NB4 (cell line): Measurements from ENCODE around the gene COL6A2.
"Not testable (repeated sequence)": the region's sequence is repeated elsewhere in the genome, so short reads cannot be mapped to it uniquely, and the experiment has no call there.

Source experiments
- DNase-seq: peaks from one replicate; pipeline ENCODE4 v3.0.0; 2010; ENCODE audit warnings: low read depth
- H3K4me3 ChIP-seq: one replicate; pipeline ENCODE4 v1.5.1; 2011; ENCODE audit warnings: mild to moderate bottlenecking, low read depth, low read length, moderate library complexity
- MYC ChIP-seq: IDR thresholded peaks from 2 replicates; pipeline ENCODE4 v1.6.1; 2011; ENCODE audit warnings: low read depth, low read length
- POLR2A ChIP-seq: IDR thresholded peaks from 2 replicates; pipeline ENCODE4 v1.6.1; 2011; ENCODE audit warnings: mild to moderate bottlenecking; ENCODE audit not compliant: insufficient read length; ENCODE audit errors: extremely low read depth
- TF ChIP-seq, protein P1 (sequence below): IDR thresholded peaks from one replicate; pipeline ENCODE4 v1.5.1; 2012; ENCODE audit warnings: low read depth, low read length
- TF ChIP-seq, protein P2 (sequence below): IDR thresholded peaks from 2 replicates; pipeline ENCODE4 v1.6.1; 2011; ENCODE audit warnings: low read depth, low read length

The COL6A2 gene

GRCh38 chr21:46056450-46056903, 41.4 kb upstream of the COL6A2 start:
- TF ChIP-seq, protein P1, sequence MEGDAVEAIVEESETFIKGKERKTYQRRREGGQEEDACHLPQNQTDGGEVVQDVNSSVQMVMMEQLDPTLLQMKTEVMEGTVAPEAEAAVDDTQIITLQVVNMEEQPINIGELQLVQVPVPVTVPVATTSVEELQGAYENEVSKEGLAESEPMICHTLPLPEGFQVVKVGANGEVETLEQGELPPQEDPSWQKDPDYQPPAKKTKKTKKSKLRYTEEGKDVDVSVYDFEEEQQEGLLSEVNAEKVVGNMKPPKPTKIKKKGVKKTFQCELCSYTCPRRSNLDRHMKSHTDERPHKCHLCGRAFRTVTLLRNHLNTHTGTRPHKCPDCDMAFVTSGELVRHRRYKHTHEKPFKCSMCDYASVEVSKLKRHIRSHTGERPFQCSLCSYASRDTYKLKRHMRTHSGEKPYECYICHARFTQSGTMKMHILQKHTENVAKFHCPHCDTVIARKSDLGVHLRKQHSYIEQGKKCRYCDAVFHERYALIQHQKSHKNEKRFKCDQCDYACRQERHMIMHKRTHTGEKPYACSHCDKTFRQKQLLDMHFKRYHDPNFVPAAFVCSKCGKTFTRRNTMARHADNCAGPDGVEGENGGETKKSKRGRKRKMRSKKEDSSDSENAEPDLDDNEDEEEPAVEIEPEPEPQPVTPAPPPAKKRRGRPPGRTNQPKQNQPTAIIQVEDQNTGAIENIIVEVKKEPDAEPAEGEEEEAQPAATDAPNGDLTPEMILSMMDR, result no peak
- TF ChIP-seq MYC (no peak), POLR2A (no peak)
- TF ChIP-seq, protein P2, sequence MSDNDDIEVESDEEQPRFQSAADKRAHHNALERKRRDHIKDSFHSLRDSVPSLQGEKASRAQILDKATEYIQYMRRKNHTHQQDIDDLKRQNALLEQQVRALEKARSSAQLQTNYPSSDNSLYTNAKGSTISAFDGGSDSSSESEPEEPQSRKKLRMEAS, result no peak
- H3K4me3 ChIP-seq, result no peak overlapping the region
- DNase-seq, result peak; percentile 52

- H3K4me3 ChIP-seq, result no peak overlapping the region
- peak; percentile 68 for DNase-seq
- TF ChIP-seq, protein P1, result no peak
- TF ChIP-seq, protein P2, result no peak
- TF ChIP-seq MYC (no peak), POLR2A (no peak)
Observed at GRCh38 chr21:46057111-46057709, 40.7 kb upstream of the COL6A2 start.

- no peak overlapping the region for H3K4me3 ChIP-seq
- TF ChIP-seq, protein P2, result no peak
- TF ChIP-seq MYC (no peak), POLR2A (no peak)
- TF ChIP-seq, protein P1, result no peak
- no peak for DNase-seq
Observed at GRCh38 chr21:46057710-46058241, 40.1 kb upstream of the COL6A2 start.

DNA sequence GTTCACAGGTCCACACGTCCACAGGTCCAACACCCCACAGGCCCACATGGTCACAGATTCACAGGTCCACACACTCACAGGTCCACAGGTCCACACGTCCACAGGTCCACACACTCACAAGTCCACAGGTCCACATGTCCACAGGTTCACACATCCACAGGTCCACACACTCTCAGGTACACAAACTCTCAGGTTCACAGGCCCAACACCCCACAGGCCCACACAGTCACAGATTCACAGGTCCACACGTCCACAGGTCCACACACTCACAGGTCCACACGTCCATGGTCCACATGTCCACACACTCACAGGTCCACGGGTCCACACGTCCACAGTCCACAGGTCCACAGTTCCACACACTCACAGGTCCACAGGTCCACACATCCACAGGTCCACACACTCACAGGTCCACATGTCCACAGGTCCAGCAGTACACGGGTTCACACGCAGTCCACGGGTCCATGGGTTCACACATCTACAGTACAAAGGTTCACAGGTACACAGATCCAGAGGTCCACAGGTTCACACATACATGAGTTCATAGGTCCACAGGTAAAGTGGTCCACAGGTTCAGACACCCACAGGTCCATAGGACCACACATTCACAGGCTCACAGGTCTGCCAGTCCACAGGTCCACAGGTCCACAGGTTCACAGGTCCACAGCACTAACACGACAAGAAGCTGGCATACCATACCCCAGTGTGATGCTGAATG, 39.3 kb upstream of the COL6A2 start:
- TF ChIP-seq POLR2A (no peak), MYC (no peak)
- TF ChIP-seq, protein P2, result no peak
- TF ChIP-seq, protein P1, result no peak
- DNase-seq, result no peak
- no peak overlapping the region for H3K4me3 ChIP-seq

DNA sequence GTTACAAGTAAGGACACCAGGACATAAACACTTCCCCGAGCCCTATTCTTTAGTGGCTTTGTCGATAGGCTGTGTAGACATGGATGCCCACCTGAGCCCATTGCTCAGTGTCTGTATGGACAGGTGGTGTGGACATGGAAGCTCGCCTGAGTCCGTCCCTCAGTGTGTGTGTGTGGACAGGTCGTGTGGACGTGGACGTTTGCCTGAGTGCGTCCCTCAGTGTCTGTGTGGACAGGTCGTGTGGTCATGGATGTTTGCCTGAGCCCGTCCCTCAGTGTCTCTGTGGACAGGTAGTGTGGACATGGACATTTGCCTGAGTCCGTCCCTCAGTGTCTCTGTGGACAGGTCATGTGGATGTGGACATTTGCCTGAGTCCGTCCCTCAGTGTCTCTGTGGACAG, 38.7 kb upstream of the COL6A2 start:
- no peak for DNase-seq
- no peak overlapping the region for H3K4me3 ChIP-seq
- no peak for TF ChIP-seq MYC
- TF ChIP-seq, protein P2, result no peak
- TF ChIP-seq, protein P1, result no peak
- no peak for TF ChIP-seq POLR2A

GRCh38 chr21:46059711-46060455, 38.0 kb upstream of the COL6A2 start:
- DNase-seq, H3K4me3 ChIP-seq: not testable (repeated sequence)
